Panc1 (cell line): ENCODE measurements around the gene NEAT1. TPM values are rescaled to one million over a fixed set of nuclear protein-coding genes. Genes with fewer than 3 reads are reported as not detected.

ENCODE experiments used
- ATAC-seq: fragments of 200-7000 bp; cut with Tn5 transposase; 2 replicates; pipeline ENCODE4 v1.9.1; 2020; ENCODE audit warnings: mild to moderate bottlenecking, moderate library complexity
- BruUV-seq: library from RNA; stranded (reverse); fragments of 400-500 nt; replicated peaks from 2 replicates; lab custom pipeline; 2021; lab: Mats Ljungman, UMichigan
- CTCF ChIA-PET: fragments of 300-600 bp; sonication (Branson Sonifier 250); formaldehyde crosslinking; loops from one replicate; lab custom pipeline; 2022; ENCODE audit warnings: antibody characterized with exemption; lab: Charles Lee
- POLR2A ChIA-PET: fragments of 300-600 bp; sonication (Branson Sonifier 250); formaldehyde crosslinking; loops from one replicate; lab custom pipeline; 2022; ENCODE audit warnings: antibody characterized with exemption; lab: Charles Lee
- DNase-seq: peaks from one replicate; pipeline ENCODE4 v3.0.0-alpha.2; 2010; ENCODE audit warnings: low read depth, low spot score
- H3K27ac ChIP-seq: 2 replicates; pipeline ENCODE4 v1.5.1; 2011; ENCODE audit warnings: mild to moderate bottlenecking, low read length, inconsistent platforms
- H3K27me3 ChIP-seq: fragments of 200-500 bp; sonication (Bioruptor generic); 2 replicates; pipeline ENCODE4 v1.6.0; 2014; ENCODE audit warnings: low read length, inconsistent platforms; ENCODE audit not compliant: control insufficient read depth, insufficient read depth
- H3K36me3 ChIP-seq: fragments of 200-500 bp; sonication (Bioruptor generic); 2 replicates; pipeline ENCODE4 v1.5.1; 2014; ENCODE audit warnings: inconsistent platforms, mild to moderate bottlenecking, low read length, moderate library complexity; ENCODE audit not compliant: control insufficient read depth, insufficient read depth
- H3K4me1 ChIP-seq: 2 replicates; pipeline ENCODE4 v1.5.1; 2011; ENCODE audit warnings: inconsistent platforms, mild to moderate bottlenecking, low read length, moderate library complexity; ENCODE audit not compliant: control insufficient read depth, insufficient read depth
- H3K4me3 ChIP-seq, 2 experiments: 2 replicates each; pipeline ENCODE4 v1.5.1; 2011 to 2012; ENCODE audit warnings: low read depth in 2 of 2, low read length in 2 of 2, mild to moderate bottlenecking in 2 of 2, inconsistent platforms in 1 of 2, moderate library complexity in 1 of 2
- H3K9me3 ChIP-seq: fragments of 200-500 bp; sonication (Bioruptor generic); 2 replicates; pipeline ENCODE4 v1.5.1; 2014; ENCODE audit warnings: low read depth, mild to moderate bottlenecking, inconsistent platforms, low read length, moderate library complexity; ENCODE audit not compliant: control insufficient read depth, insufficient read depth
- CTCF ChIP-seq: fragments of 450-650 bp; IDR thresholded peaks from 2 replicates; pipeline ENCODE4 v1.5.1; 2017; ENCODE audit warnings: mild to moderate bottlenecking
- POLR2AphosphoS5 ChIP-seq: IDR thresholded peaks from 2 replicates; pipeline ENCODE4 v1.6.1; 2012; ENCODE audit warnings: mild to moderate bottlenecking, low read depth, low read length, moderate library complexity
- REST ChIP-seq, 2 experiments: IDR thresholded peaks; 2 replicates each; pipeline ENCODE4 v1.6.1; 2011 to 2012; ENCODE audit warnings: low read depth in 2 of 2, control low read depth in 1 of 2, low read length in 1 of 2, mild to moderate bottlenecking in 1 of 2, moderate library complexity in 1 of 2; ENCODE audit not compliant: insufficient read depth in 1 of 2
- SIN3A ChIP-seq: IDR thresholded peaks from 2 replicates; pipeline ENCODE4 v1.6.1; 2012; ENCODE audit warnings: low read depth, mild to moderate bottlenecking, low read length, moderate library complexity, borderline replicate concordance; ENCODE audit not compliant: insufficient read depth
- TCF7L2 ChIP-seq: IDR thresholded peaks from 2 replicates; pipeline ENCODE4 v1.6.1; 2011; ENCODE audit warnings: mild to moderate bottlenecking, low read depth, low read length, inconsistent platforms
- in situ Hi-C: cut with HindIII; loops from 2 replicates; pipeline ENCODE4 v1.10.0; 2016; ENCODE audit warnings: low sequenced_read_pairs, low pct_unique_long_range_greater_than_20kb
- intact Hi-C: fragments of 100-400 bp; cut with micrococcal nuclease; formaldehyde crosslinking; loops from one replicate; pipeline ENCODE4 v1.10.0; 2022; ENCODE audit not compliant: unreplicated experiment
- total RNA-seq: library from RNA; stranded (reverse); gene quantifications from one replicate; pipeline ENCODE4 v1.2.1, GENCODE V29; 2021; ENCODE audit not compliant: unreplicated experiment

The NEAT1 gene
- total RNA-seq, 1 experiment from 2014 or later, result 731 TPM

DNA sequence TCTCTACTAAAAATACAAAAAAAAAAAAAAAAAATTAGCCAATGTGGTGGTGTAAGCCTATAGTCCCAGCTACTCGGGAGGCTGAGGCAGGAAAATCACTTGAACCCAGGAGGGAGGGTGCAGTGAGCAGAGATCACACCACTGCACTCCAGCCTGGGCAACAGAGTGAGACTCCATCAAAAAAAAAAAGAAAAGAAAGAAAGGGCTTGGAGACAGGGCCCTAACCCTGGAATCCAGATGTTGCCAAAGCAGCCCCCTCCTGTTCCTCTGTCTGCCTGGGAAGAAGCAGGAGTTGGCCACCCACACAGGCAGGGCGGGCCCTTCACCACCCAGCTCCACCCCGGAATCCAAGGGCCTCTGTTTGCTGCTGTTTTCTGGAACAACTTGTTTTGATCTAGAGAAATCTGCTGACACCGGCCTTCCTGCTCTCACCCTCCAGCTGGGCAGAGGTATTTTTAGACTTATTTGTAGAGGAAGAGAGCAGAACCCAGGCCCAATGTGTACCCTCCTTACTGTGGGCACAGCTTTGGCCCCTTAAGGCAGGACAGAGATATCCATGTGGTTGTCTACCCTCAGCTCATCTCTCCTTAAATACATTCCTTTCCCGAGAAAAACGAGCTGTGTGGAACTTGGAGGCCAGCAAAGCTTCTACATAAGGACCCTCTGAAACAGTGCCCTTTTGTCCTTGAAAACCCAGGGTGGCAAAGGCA lies 2.7 kb upstream of the NEAT1 start:
- no TSS peak for BruUV-seq

More for the DNA sequence above, 2.7 kb upstream of the NEAT1 start:
- ChIA-PET CTCF (interaction anchor here (0.6 kb wide), 2 partner anchors 21 to 46 kb away, joined by 3 to 4 read pairs; no protein-coding TSS in a partner anchor), POLR2A (interaction anchor here (0.6 to 7.3 kb wide), 9 partner anchors 18 to 87 kb away, joined by 3 to 108 read pairs (median 7); partner anchors contain the start of gene MALAT1)
- peaks cover 70% of the 10 kb centered on the region for H3K4me1 ChIP-seq
- DNase-seq (no peak), ATAC-seq (no peak)
- in situ Hi-C loops (loop anchor here (5.0 kb wide), 1 partner anchor 77 kb away; the partner anchor contains the start of gene MALAT1), intact Hi-C loops (loop anchor here (5.0 kb wide), 1 partner anchor 92 kb away; no protein-coding TSS in a partner anchor)
- no peaks in the 10 kb centered on the region for H3K9me3 ChIP-seq
- peaks cover 11% of the 10 kb centered on the region; the same call in 1 of the 2 replicates for H3K36me3 ChIP-seq
- no peak overlapping the region; a peak in 1 of 4 replicates for H3K4me3 ChIP-seq
- no peak for TF ChIP-seq REST (IDR thresholded peaks at IDR 0.05; ENCODE audit: insufficient read depth in 1 of 2, low read depth in 2 of 2, low read length in 1 of 2)
- TF ChIP-seq CTCF, result no peak
- no peak for TF ChIP-seq TCF7L2
- TF ChIP-seq POLR2AphosphoS5, result no peak; the same call in 1 of the 2 replicates
- no peak for TF ChIP-seq SIN3A
- no peaks in the 10 kb centered on the region for H3K27me3 ChIP-seq
- peak overlapping the region; percentile 100 for H3K27ac ChIP-seq
